NCI-H2081 (cell line): Measurements from ENCODE around the gene EPM2A.

Experiments
- DNase-seq, 2 experiments: peaks; one replicate each; lab custom pipeline; 2025; lab: John Stamatoyannopoulos, UW

The EPM2A gene

GRCh38 chr6:145602726-145603326 is 132.5 kb downstream of the EPM2A start:
- DNase-seq: no peak

- DNase-seq: no peak
Measured at GRCh38 chr6:145601397-145601796, 133.9 kb downstream of the EPM2A start.

GRCh38 chr6:145600299-145600698 is 135.0 kb downstream of the EPM2A start:
- no peak for DNase-seq

GRCh38 chr6:145588981-145589380 is 146.3 kb downstream of the EPM2A start:
- DNase-seq: no peak

GRCh38 chr6:145587334-145587733 is 148.0 kb downstream of the EPM2A start:
- no peak for DNase-seq

GRCh38 chr6:145583753-145584152 is 151.6 kb downstream of the EPM2A start:
- DNase-seq: no peak
